Nephron progenitor cell (in vitro differentiated cells): ENCODE measurements around the gene BCL11B.

ENCODE experiments used
- DNase-seq: peaks from one replicate; pipeline ENCODE4 v3.0.0; 2021
- H3K27ac Mint-ChIP-seq: 2 replicates; pipeline ENCODE4 v1.8.0; 2021; ENCODE audit warnings: mild to moderate bottlenecking, moderate library complexity, mixed read lengths
- H3K27me3 Mint-ChIP-seq: 2 replicates; pipeline ENCODE4 v1.8.0; 2021; ENCODE audit warnings: mild to moderate bottlenecking, low read depth, mixed read lengths; ENCODE audit not compliant: poor library complexity
- H3K36me3 Mint-ChIP-seq: 2 replicates; pipeline ENCODE4 v1.8.0; 2021; ENCODE audit warnings: low read depth, mixed read lengths
- H3K4me1 Mint-ChIP-seq: 2 replicates; pipeline ENCODE4 v1.8.0; 2021; ENCODE audit warnings: mixed read lengths
- H3K4me3 Mint-ChIP-seq: 2 replicates; pipeline ENCODE4 v1.8.0; 2021; ENCODE audit warnings: mild to moderate bottlenecking, moderate library complexity, mixed read lengths
- H3K9me3 Mint-ChIP-seq: 2 replicates; pipeline ENCODE4 v1.8.0; 2021; ENCODE audit warnings: mild to moderate bottlenecking, moderate library complexity, mixed read lengths
- TF ChIP-seq, protein P1 (sequence below): fragments of 200-600 bp; sonication (generic); IDR thresholded peaks from 2 replicates; pipeline ENCODE4 v1.5.0; 2021; ENCODE audit warnings: antibody characterized with exemption

Gene BCL11B

DNA sequence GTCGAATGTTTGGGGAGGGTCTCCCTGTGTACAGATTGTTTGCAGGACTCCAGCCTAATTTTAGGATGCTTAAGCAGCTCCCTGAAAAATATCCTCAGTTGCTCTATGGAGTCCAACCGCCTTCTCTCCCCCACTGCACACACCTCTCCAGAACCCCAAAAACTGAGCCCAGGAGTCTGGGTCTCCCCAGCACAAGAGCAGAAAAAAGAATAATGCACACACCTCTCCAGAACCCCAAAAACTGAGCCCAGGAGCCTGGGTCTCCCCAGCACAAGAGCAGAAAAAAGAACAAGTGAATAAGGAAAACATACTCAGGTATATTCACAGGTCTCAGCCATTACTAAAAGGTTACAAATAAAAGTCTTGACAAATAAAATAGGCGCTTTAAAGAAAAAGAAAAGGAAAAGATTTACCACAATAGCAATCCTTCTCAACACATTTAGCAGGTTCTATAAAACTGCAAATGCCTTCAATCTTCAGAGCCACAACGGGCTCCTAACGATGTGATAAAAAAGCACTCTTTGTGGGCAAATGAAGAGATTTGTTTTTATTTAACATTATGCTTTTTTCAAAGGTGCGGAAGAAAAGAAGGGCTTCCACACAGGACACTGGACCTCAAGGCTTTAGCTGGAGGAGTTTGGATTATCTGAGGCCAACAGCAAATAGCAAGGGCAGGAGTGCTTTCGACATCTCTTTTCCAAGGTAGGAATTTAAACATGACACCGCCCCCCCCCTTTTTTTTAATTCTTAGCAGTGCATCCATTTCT, 8.2 kb downstream of the BCL11B start:
- Mint-ChIP-seq H3K27me3 (peaks cover 94% of the 10 kb centered on the region), H3K9me3 (no peaks in the 10 kb centered on the region), H3K27ac (no peak overlapping the region)

DNA sequence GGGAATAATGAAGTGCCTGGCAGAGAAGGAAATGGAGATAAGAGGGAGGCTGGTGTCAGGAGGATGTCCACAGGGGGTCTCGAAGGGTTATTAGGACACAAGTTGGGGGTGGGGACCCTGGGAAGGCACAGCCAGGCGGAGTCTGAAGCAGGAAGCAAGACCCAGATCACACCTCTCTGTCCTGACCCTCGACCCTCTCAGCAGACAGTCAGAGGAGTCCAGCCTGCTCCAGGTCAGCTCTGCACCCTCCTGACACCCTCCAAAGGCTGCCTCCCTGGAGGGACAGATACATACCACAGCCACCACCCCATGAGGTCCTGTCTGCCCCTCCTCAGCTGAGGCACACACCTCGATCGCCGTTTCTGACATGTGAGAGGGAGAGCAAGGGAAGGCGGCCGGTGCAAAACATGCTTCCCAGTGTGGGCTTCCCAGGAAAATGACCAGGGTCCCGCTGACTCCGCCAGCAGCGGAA, 9.0 kb downstream of the BCL11B start:
- no peak overlapping the region for H3K27ac Mint-ChIP-seq
- peak overlapping the region; percentile 21 for H3K4me3 Mint-ChIP-seq
- no peaks in the 10 kb centered on the region for H3K9me3 Mint-ChIP-seq
- TF ChIP-seq, protein P1, sequence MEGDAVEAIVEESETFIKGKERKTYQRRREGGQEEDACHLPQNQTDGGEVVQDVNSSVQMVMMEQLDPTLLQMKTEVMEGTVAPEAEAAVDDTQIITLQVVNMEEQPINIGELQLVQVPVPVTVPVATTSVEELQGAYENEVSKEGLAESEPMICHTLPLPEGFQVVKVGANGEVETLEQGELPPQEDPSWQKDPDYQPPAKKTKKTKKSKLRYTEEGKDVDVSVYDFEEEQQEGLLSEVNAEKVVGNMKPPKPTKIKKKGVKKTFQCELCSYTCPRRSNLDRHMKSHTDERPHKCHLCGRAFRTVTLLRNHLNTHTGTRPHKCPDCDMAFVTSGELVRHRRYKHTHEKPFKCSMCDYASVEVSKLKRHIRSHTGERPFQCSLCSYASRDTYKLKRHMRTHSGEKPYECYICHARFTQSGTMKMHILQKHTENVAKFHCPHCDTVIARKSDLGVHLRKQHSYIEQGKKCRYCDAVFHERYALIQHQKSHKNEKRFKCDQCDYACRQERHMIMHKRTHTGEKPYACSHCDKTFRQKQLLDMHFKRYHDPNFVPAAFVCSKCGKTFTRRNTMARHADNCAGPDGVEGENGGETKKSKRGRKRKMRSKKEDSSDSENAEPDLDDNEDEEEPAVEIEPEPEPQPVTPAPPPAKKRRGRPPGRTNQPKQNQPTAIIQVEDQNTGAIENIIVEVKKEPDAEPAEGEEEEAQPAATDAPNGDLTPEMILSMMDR: no peak
- DNase-seq: no peak
- H3K36me3 Mint-ChIP-seq: no peaks in the 10 kb centered on the region
- H3K4me1 Mint-ChIP-seq: peaks cover 93% of the 10 kb centered on the region
- peaks cover 94% of the 10 kb centered on the region for H3K27me3 Mint-ChIP-seq

More for the DNA sequence above, 8.2 kb downstream of the BCL11B start:
- no peak overlapping the region for H3K4me3 Mint-ChIP-seq
- TF ChIP-seq, protein P1: no peak
- DNase-seq: no peak
- H3K36me3 Mint-ChIP-seq: no peaks in the 10 kb centered on the region
- peaks cover 93% of the 10 kb centered on the region for H3K4me1 Mint-ChIP-seq

DNA sequence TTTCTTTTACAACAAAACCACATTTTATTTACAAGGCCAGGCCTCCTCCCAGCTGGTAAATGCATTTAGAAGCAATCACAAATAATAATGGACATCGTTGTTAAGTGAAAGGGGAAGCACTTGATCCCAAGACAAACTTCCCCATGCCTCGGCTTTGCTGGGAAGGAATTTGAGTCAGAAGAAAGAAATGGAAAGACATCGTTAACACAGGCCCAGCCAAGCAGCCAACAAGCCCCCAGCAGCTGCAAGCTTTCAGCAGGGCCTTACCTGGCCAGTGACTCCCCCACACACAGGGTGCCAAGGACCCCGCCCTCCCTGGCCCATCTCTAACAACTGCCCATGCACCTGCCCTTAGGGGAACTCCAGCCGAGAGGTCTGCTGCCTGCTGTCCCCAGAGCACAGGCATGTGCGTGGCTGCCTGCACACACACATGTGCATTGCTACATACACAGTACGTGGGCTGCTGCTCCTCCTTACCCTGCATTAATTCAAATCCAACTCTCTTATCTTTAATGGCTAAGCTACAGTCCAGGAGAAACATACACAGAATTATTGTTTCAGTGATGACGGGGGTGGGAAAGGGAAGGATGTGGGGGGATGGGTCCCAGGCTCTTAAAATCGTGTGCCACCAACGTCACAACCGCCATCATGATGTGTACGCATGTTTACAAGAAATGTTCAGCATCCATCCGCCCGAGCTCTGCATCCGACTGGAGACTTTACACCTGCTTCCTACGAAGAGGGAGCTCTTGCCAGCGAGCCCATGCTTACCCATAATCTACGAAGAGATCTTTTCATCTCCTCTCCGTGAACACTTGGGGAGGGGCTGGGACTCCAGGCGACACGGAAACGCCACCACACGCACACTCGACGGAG, 9.8 kb downstream of the BCL11B start:
- TF ChIP-seq, protein P1: no peak
- Mint-ChIP-seq H3K27me3 (peaks cover 94% of the 10 kb centered on the region), H3K4me1 (peaks cover 93% of the 10 kb centered on the region), H3K4me3 (peak overlapping the region; percentile 21), H3K36me3 (no peaks in the 10 kb centered on the region), H3K9me3 (no peaks in the 10 kb centered on the region), H3K27ac (no peak overlapping the region)
- no peak for DNase-seq

DNA sequence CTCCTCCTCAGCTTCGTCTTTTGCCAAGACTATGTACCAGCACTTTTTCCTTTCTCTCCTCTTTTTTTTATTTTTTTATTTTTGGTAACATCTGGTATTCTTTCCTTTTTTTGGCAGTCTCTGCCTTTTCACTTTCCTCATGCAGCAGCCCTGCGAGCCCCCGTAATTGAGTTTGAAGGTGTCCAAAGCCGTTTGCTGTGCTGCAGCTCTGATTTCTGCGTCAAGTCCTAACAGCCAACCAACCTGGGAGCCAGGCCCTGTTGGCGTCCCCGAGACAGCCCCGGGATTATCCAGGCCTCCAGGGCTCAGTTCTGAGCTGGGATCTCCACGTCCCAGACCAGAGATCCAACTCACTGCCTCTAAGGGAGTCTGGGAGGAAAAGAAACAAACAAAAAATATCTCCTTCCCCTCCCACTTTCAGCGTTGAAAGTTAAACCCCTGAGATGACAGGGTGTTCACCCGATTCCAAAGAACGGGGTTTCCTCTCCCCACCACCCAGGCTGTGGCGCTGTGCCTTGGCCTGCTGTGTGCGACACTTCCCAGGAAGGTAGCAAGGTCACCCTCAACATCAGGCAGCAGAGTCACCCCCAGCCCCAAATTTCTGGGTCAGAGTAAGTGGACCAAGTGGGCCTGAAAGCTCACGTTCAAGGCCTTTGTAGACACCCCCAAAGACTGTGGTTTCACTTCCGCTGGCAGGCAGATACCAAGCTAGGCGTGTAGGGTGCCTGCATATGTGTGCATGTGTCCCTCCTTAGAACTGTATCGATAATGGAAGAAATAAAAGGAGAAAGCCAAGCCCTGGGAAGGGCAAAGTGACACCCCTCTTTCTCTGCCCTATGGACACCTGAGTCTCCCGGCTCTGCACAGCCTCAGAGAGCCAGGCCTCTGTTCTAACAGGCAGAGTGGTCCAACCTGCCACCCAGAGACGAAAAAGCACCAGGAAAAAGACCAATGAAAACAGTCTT, 11.1 kb downstream of the BCL11B start:
- Mint-ChIP-seq H3K9me3 (no peaks in the 10 kb centered on the region), H3K27ac (no peak overlapping the region), H3K4me1 (peaks cover 80% of the 10 kb centered on the region), H3K36me3 (no peaks in the 10 kb centered on the region), H3K4me3 (no peak overlapping the region), H3K27me3 (peaks cover 97% of the 10 kb centered on the region)
- TF ChIP-seq, protein P1: no peak
- DNase-seq: no peak

DNA sequence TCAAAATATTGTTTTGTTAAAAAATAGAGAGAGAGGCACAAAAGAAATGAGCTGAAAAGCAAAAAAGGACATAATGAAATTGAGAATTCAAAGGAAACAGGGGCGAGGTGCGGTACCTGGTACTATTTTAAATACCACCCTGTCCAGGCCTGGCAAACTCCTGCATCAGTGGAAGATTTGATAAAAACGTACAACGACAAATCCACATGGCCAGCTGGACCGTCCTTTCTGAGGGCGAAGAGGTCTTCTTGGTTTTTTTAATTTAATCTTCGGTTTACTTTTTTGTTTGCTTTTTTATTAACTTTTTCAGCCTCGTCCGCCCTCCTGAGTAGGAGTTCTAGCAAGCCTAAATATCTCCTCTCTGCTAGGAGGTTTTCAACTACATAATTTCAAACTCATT, 11.9 kb downstream of the BCL11B start:
- Mint-ChIP-seq H3K36me3 (no peaks in the 10 kb centered on the region), H3K27me3 (peaks cover 99% of the 10 kb centered on the region), H3K4me3 (no peak overlapping the region), H3K4me1 (peaks cover 73% of the 10 kb centered on the region), H3K9me3 (no peaks in the 10 kb centered on the region), H3K27ac (no peak overlapping the region)
- TF ChIP-seq, protein P1: no peak
- no peak for DNase-seq
